Right lobe of liver (tissue), 6 donors: ENCODE results near the gene KLHL35. TPM values are rescaled to one million over a fixed set of nuclear protein-coding genes. Genes with fewer than 3 reads are reported as not detected.

Experiments used
- ATAC-seq, 4 donors: fragments of 200-7000 bp; cut with Tn5 transposase; one replicate each; pipeline ENCODE4 v1.9.1; 2020; ENCODE audit warnings: mild to moderate bottlenecking in 4 of 4, moderate library complexity in 4 of 4
- DNase-seq, 3 donors: peaks; one replicate each; pipeline ENCODE4 v3.0.0-alpha.2; 2020
- H3K27ac ChIP-seq, 3 donors: fragments of 200-600 bp; one replicate each; pipeline ENCODE4 v1.8.0; 2022
- H3K27me3 ChIP-seq, 2 donors: fragments of 200-600 bp; one replicate each; pipeline ENCODE4 v1.8.0; 2022
- H3K36me3 ChIP-seq, 4 donors: fragments of 200-600 bp; sonication (generic) in 1 of 4; one replicate each; pipeline versions ENCODE4 v1.5.1 to v1.8.0; 2017 to 2022; ENCODE audit warnings: control low read depth in 1 of 4
- H3K4me1 ChIP-seq, 4 donors: fragments of 200-600 bp; sonication (generic) in 1 of 4; one replicate each; pipeline versions ENCODE4 v1.5.1 to v1.8.0; 2017 to 2022; ENCODE audit warnings: control low read depth in 1 of 4
- H3K4me3 ChIP-seq, 3 donors: fragments of 200-600 bp; one replicate each; pipeline ENCODE4 v1.8.0; 2022
- H3K9me3 ChIP-seq, 4 donors: fragments of 200-600 bp; sonication (generic) in 1 of 4; one replicate each; pipeline versions ENCODE4 v1.5.1 to v1.8.0; 2017 to 2022; ENCODE audit warnings: control low read depth in 1 of 4
- POLR2A ChIP-seq: fragments of 450-650 bp; IDR thresholded peaks from one replicate; pipeline ENCODE4 v1.6.1; 2017; ENCODE audit warnings: antibody characterized with exemption, mild to moderate bottlenecking
- WGBS: methylation state at CpG from one replicate; pipeline ENCODE4 v1.1.6; 2018; ENCODE audit warnings: low coverage, low lambda C conversion rate; ENCODE audit not compliant: insufficient coverage; ENCODE audit errors: missing lambda C conversion rate; 5-methylcytosine and 5-hydroxymethylcytosine counted together
- intact Hi-C, 2 donors: fragments of 100-400 bp; cut with DNase I; formaldehyde crosslinking; loops; one replicate each; pipeline versions ENCODE4 v1.11.2 to v1.14.1; 2022
- total RNA-seq, 6 experiments: library from RNA; depleted of rRNA in 2 of 6; stranded (reverse); fragments of >200 nt in 2 of 6; fragmentation: NEBNext Ultra II Directional in 3 of 6; extraction: Animal tissue kit (Norgen Biotek cat#: 25700) in 3 of 6; gene quantifications; one replicate each; pipeline versions ENCODE4 v1.1.0 to v1.2.4, GENCODE V29; 2016 to 2023
- TF ChIP-seq, protein P1 (sequence below), 4 donors: fragments of 200-600 bp in 3 of 4; fragments of 450-650 bp in 1 of 4; IDR thresholded peaks; one replicate each; pipeline versions ENCODE4 v1.5.1 to v1.8.0; 2016 to 2022; ENCODE audit warnings: antibody characterized with exemption in 4 of 4, mild to moderate bottlenecking in 2 of 4
- donor health status: DM: no; HTN: yes; CAD: no.
- donor health status: DM: no; HTN: no; CAD: no.
- donor health status: DM: no; HTN: no; CAD: no.
- donor health status: DM: no; HTN: yes; CAD: no.
- donor health status: DM: no; HTN: yes; CAD: no.

Gene KLHL35
- total RNA-seq, 6 experiments from 2014 or later = 0.09 TPM; not detected in 5

DNA sequence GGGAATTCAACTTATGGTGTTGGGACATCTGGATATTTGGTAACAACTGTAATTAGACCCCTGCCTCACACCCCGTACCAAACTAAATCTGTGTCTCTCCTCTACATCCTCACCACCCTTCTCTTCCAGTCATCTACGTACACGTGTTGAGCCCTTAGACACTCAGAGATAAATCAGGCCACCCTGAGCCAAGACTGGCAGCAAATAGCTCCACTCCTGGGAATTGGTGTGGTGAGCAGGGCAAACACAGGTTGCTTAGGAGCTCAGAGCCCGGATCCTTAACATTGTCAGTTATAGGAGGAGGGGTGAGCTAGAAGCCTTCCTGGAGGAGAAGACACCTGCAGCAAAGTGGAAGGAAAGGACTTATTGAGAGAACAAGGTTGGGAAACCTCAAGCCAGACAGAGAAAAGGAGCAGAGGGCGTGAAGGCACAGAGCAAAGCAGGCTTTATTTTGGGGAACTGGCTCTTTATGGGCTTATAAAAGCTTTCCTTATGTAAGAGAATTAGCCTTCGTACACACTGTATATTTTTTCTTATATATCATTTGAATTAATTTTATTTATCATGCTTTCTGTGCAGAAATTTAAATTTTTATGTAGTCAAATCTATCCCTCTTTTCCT, 36.9 kb upstream of the KLHL35 start:
- H3K36me3 ChIP-seq = no peaks in the 10 kb centered on the region
- no peaks in the 10 kb centered on the region for H3K9me3 ChIP-seq
- no peaks in the 10 kb centered on the region for H3K27me3 ChIP-seq
- no peak overlapping the region for H3K27ac ChIP-seq
- DNase-seq (peak in 1 of 3 donors; percentile 1), ATAC-seq (no peak)
- no peak overlapping the region for H3K4me3 ChIP-seq
- H3K4me1 ChIP-seq = no peaks in the 10 kb centered on the region
- intact Hi-C loops = no loop called here
- TF ChIP-seq, protein P1, sequence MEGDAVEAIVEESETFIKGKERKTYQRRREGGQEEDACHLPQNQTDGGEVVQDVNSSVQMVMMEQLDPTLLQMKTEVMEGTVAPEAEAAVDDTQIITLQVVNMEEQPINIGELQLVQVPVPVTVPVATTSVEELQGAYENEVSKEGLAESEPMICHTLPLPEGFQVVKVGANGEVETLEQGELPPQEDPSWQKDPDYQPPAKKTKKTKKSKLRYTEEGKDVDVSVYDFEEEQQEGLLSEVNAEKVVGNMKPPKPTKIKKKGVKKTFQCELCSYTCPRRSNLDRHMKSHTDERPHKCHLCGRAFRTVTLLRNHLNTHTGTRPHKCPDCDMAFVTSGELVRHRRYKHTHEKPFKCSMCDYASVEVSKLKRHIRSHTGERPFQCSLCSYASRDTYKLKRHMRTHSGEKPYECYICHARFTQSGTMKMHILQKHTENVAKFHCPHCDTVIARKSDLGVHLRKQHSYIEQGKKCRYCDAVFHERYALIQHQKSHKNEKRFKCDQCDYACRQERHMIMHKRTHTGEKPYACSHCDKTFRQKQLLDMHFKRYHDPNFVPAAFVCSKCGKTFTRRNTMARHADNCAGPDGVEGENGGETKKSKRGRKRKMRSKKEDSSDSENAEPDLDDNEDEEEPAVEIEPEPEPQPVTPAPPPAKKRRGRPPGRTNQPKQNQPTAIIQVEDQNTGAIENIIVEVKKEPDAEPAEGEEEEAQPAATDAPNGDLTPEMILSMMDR (IDR thresholded peaks at IDR 0.05) = no peak
- no peak for TF ChIP-seq POLR2A
- WGBS = 65% methylated on average over 6 of the region's 6 CpGs

DNA sequence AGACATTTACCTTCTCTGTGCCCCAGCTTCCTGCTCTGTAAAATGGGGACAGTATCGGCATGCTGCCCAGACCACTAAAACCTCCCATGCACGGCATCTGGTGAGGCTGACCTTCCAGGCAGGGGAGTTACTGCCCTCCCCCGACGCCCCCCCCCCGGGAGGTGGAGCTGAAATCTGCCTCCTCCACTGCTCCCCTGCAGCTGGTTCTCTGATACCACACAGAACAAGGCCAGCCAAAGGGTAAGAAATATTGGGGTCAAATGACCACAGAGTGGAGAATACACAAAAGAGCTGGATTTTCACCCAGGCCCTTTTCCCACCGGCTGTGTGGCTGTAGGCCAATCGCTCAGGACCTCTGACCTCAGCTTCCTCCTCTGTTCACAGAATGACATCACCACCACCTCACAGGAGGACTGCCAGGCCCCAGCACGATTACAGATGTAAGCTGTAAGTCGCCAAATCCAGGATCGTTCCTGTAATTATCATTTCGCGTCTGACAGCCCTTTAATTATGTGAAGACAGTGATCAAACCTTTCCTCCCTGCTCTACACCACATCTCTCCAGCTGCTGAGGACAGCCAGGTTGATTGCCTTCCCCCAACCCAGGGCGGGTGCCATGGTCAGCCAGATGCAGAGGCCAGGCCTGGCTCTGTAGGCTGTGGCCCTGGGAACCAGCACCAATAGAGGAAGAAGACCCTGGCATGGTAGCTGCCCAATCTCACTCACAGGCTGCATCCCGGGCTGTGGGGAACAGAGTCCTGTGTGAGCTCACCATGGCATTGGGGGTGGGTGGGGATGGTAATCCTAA, 35.7 kb upstream of the KLHL35 start:
- Histone ChIP-seq H3K27me3 (no peaks in the 10 kb centered on the region), H3K9me3 (no peaks in the 10 kb centered on the region), H3K27ac (no peak overlapping the region), H3K4me1 (no peaks in the 10 kb centered on the region), H3K36me3 (no peaks in the 10 kb centered on the region), H3K4me3 (no peak overlapping the region)
- TF ChIP-seq, protein P1 (IDR thresholded peaks at IDR 0.05) = no peak
- no peak for TF ChIP-seq POLR2A
- WGBS = 30% methylated on average over 11 of the region's 14 CpGs
- DNase-seq (peak; percentile 55 to 66 (median 65)), ATAC-seq (peak; percentile 58 to 76 (median 59))
- intact Hi-C loops = no loop called here

DNA sequence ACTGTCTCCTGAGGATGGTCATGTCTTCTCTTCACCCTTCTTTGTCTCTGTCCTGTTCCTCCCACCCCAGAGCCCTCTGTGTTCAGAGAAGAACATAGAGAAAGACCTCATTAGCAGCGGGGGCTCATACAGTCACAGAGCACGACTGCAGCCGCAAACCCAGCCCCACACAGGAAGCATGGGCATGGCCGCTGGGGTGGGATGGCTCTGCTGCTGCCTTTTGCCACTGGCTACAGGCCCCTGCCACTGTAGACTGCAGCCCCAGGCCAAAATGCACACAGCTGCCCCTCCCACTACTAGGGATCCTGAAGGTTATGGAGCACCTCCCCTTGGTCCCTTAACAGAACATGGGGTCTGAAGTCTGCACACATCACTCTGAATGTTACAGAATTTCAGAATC, 34.9 kb upstream of the KLHL35 start:
- 35% methylated on average over 2 of the region's 4 CpGs for WGBS
- Histone ChIP-seq H3K27ac (no peak overlapping the region), H3K4me3 (no peak overlapping the region), H3K36me3 (no peaks in the 10 kb centered on the region), H3K9me3 (no peaks in the 10 kb centered on the region), H3K27me3 (no peaks in the 10 kb centered on the region), H3K4me1 (no peaks in the 10 kb centered on the region)
- TF ChIP-seq, protein P1 (IDR thresholded peaks at IDR 0.05) = no peak
- no peak for TF ChIP-seq POLR2A
- peak in 1 of 3 donors; percentile 19 for DNase-seq
- no peak for ATAC-seq
- intact Hi-C loops = no loop called here

DNA sequence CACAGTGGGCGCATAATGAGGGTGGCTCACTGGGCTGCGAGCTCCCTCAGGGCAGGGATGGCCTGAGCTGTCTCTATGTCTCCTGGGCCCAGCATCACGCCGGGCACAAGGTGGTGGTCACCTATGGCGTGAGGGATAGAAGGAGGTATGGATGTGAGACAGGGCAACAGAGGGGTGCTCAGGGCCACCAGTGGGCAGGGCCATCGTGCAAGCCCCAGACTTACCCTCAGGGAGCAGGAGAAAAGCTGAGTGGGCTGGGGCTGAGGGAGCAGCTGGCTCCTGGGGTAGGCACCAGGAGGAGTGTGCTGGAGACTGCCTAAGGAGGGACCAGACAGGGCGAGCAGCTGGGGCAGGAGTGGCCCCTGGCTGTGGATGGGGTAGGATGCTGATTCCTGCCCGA, 34.3 kb upstream of the KLHL35 start:
- DNase-seq (peak in 1 of 3 donors; percentile 37), ATAC-seq (no peak)
- intact Hi-C loops = no loop called here
- no peak for TF ChIP-seq POLR2A
- TF ChIP-seq, protein P1 (IDR thresholded peaks at IDR 0.05) = no peak
- no peaks in the 10 kb centered on the region for H3K27me3 ChIP-seq
- H3K36me3 ChIP-seq = no peaks in the 10 kb centered on the region
- WGBS = 80% methylated on average over 6 of the region's 8 CpGs
- H3K4me1 ChIP-seq = no peaks in the 10 kb centered on the region
- no peak overlapping the region for H3K27ac ChIP-seq
- no peaks in the 10 kb centered on the region for H3K9me3 ChIP-seq
- H3K4me3 ChIP-seq = no peak overlapping the region
